ENCODE results near the gene VPS50. TPM values are rescaled to one million over a fixed set of nuclear protein-coding genes. Genes with fewer than 3 reads are reported as not detected.

The VPS50 gene
- total and polyA plus RNA-seq, 10 of the 15 experiments (the other 5 are each of a cell fraction or from before 2014, with no cell fraction given) = 4.0 to 22.0 (median 16.2) TPM

GRCh38 chr7:93198472-93198871 lies 33.7 kb upstream of the VPS50 start:
- TF ChIP-seq SUPT20H (IDR thresholded peaks at IDR 0.05; ENCODE audit: borderline replicate concordance, control insufficient read depth, low read depth, low read length) = no peak
- TF ChIP-seq PBX3 (IDR thresholded peaks at IDR 0.05; ENCODE audit: insufficient replicate concordance, low read depth, low read length) = no peak
- TF ChIP-seq SMC3 (IDR thresholded peaks at IDR 0.05; ENCODE audit: borderline replicate concordance, low read length) = no peak
- TF ChIP-seq NFYA (IDR thresholded peaks at IDR 0.05; ENCODE audit: borderline replicate concordance, low read depth, low read length) = no peak
- no peak for TF ChIP-seq ZNF207 (IDR thresholded peaks at IDR 0.05; ENCODE audit: borderline replicate concordance)
- no peak for ATAC-seq
- H3K36me3 ChIP-seq (ENCODE audit: control insufficient read depth in 2 of 2, insufficient read depth in 2 of 2, low read length in 1 of 2) = no peaks in the 10 kb centered on the region
- H4K20me1 ChIP-seq (ENCODE audit: control insufficient read depth, insufficient read depth) = no peaks in the 10 kb centered on the region
- ChIA-PET POLR2A (no interaction called here), RAD21 (ENCODE audit: unreplicated experiment) (no interaction called here), CTCF (no interaction called here), SMC1A (ENCODE audit: uncharacterized antibody, unreplicated experiment) (no interaction called here)
- DNase-seq (ENCODE audit: low read depth, low spot score) = no peak
- no peak overlapping the region for H3K27ac ChIP-seq (ENCODE audit: control insufficient read depth, insufficient read depth)
- H2AFZ ChIP-seq (ENCODE audit: control insufficient read depth, low read depth, low read length) = no peak overlapping the region
- no peaks in the 10 kb centered on the region for H3K9me3 ChIP-seq (replicated peaks; ENCODE audit: control insufficient read depth, insufficient read depth, low read length)
- FAIRE-seq = no peak
- peaks cover 0 to 3% of the 10 kb centered on the region in 2 experiments; a peak in 1 of 4 replicates for H3K27me3 ChIP-seq (replicated peaks in 1 of 2; ENCODE audit: control insufficient read depth in 2 of 2, insufficient read depth in 2 of 2, low read length in 1 of 2)
- no peaks in the 10 kb centered on the region for H3K79me2 ChIP-seq (ENCODE audit: control insufficient read depth, insufficient read depth, low read length)
- no peaks in the 10 kb centered on the region for H3K4me1 ChIP-seq (ENCODE audit: control insufficient read depth, insufficient read depth, low read length)
- BruUV-seq (replicated peaks) = no TSS peak
- intact Hi-C loops (cut with micrococcal nuclease; ENCODE audit: unreplicated experiment) = no loop called here
- no peak overlapping the region for H3K4me3 ChIP-seq
- in situ Hi-C loops (cut with MboI) = no loop called here
- H3K9ac ChIP-seq (ENCODE audit: control insufficient read depth, insufficient read depth, low read length) = no peak overlapping the region
- H3K4me2 ChIP-seq (ENCODE audit: control insufficient read depth, insufficient read depth) = no peak overlapping the region

GRCh38 chr7:93202594-93203250 lies 29.4 kb upstream of the VPS50 start:
- Histone ChIP-seq H3K4me2 (ENCODE audit: control insufficient read depth, insufficient read depth) (no peak overlapping the region), H3K79me2 (ENCODE audit: control insufficient read depth, insufficient read depth, low read length) (no peaks in the 10 kb centered on the region), H3K9me3 (replicated peaks; ENCODE audit: control insufficient read depth, insufficient read depth, low read length) (no peaks in the 10 kb centered on the region), H3K27me3 (replicated peaks in 1 of 2; ENCODE audit: control insufficient read depth in 2 of 2, insufficient read depth in 2 of 2, low read length in 1 of 2) (peaks cover 0 to 3% of the 10 kb centered on the region in 2 experiments; a peak in 1 of 4 replicates), H4K20me1 (ENCODE audit: control insufficient read depth, insufficient read depth) (no peaks in the 10 kb centered on the region), H3K4me3 (no peak overlapping the region), H3K4me1 (ENCODE audit: control insufficient read depth, insufficient read depth, low read length) (no peaks in the 10 kb centered on the region), H2AFZ (ENCODE audit: control insufficient read depth, low read depth, low read length) (no peak overlapping the region), H3K9ac (ENCODE audit: control insufficient read depth, insufficient read depth, low read length) (no peak overlapping the region), H3K27ac (ENCODE audit: control insufficient read depth, insufficient read depth) (no peak overlapping the region), H3K36me3 (ENCODE audit: control insufficient read depth in 2 of 2, insufficient read depth in 2 of 2, low read length in 1 of 2) (no peaks in the 10 kb centered on the region)
- DNase-seq (ENCODE audit: low read depth, low spot score) (no peak), FAIRE-seq (no peak), ATAC-seq (no peak)
- WGBS (ENCODE audit: insufficient coverage, insufficient replicate concordance, low lambda C conversion rate, missing lambda C conversion rate) = 45% methylated on average over 5 of the region's 5 CpGs
- POLR2A ChIA-PET = no interaction called here
- CTCF ChIA-PET = interaction anchor here (1.1 kb wide), 1 partner anchor 25 kb away, joined by 3 read pairs; no protein-coding TSS in a partner anchor
- TF ChIP-seq YBX1 (IDR thresholded peaks at IDR 0.05) = no peak
- no peak for TF ChIP-seq SIN3A (IDR thresholded peaks at IDR 0.05; ENCODE audit: low read depth, low read length)
- TF ChIP-seq YY1 (IDR thresholded peaks at IDR 0.05; ENCODE audit: low read depth, low read length) = no peak
- TF ChIP-seq NR2F1 (conservative IDR thresholded peaks at IDR 0.05) = no peak
- TF ChIP-seq KLF5 (IDR thresholded peaks at IDR 0.05; ENCODE audit: partially characterized antibody) = no peak
- SMC1A ChIA-PET (ENCODE audit: uncharacterized antibody, unreplicated experiment) = no interaction called here
- RAD21 ChIA-PET (ENCODE audit: unreplicated experiment) = no interaction called here
- intact Hi-C loops (cut with micrococcal nuclease; ENCODE audit: unreplicated experiment) = no loop called here
- no TSS peak for BruUV-seq (replicated peaks)
- in situ Hi-C loops (cut with MboI) = no loop called here
